ENCODE results near the gene RHOT1. TPM values are rescaled to one million over a fixed set of nuclear protein-coding genes. Genes with fewer than 3 reads are reported as not detected.
"Not testable (repeated sequence)": the region's sequence is repeated elsewhere in the genome, so short reads cannot be mapped to it uniquely, and the experiment has no call there.

The RHOT1 gene
- total RNA-seq, 1 donor from 2014 or later, result 48.6 TPM

GRCh38 chr17:32136856-32137255 is 5.4 kb upstream of the RHOT1 start:
- Histone ChIP-seq H3K4me3 (no peak overlapping the region), H3K27ac (no peak overlapping the region), H3K27me3 (ENCODE audit: low read depth) (no peaks in the 10 kb centered on the region), H3K9me3 (no peaks in the 10 kb centered on the region), H3K4me1 (peaks cover 16% of the 10 kb centered on the region), H3K36me3 (no peaks in the 10 kb centered on the region)
- DNase-seq (no peak), ATAC-seq (no peak)
- intact Hi-C loops (cut with DNase I), result no loop called here
- no peak for TF ChIP-seq CTCF (IDR thresholded peaks at IDR 0.05)

- intact Hi-C loops (cut with DNase I); H3K27me3 ChIP-seq (ENCODE audit: low read depth); H3K9me3 ChIP-seq; ATAC-seq; H3K4me3 ChIP-seq; DNase-seq; H3K36me3 ChIP-seq; H3K27ac ChIP-seq: not testable (repeated sequence)
- peaks cover 29% of the 10 kb centered on the region for H3K4me1 ChIP-seq
These were observed 2.8 kb upstream of the RHOT1 start for GRCh38 chr17:32139504-32139903.

- Histone ChIP-seq H3K4me1 (peaks cover 45% of the 10 kb centered on the region), H3K4me3 (peak overlapping the region; percentile 91), H3K36me3 (no peaks in the 10 kb centered on the region), H3K27ac (peak overlapping the region; percentile 89), H3K27me3 (ENCODE audit: low read depth) (no peaks in the 10 kb centered on the region), H3K9me3 (no peaks in the 10 kb centered on the region)
- no peak for DNase-seq
- intact Hi-C loops (cut with DNase I), result no loop called here
- peak; percentile 75 to 78 for ATAC-seq
- TF ChIP-seq CTCF (IDR thresholded peaks at IDR 0.05), result no peak
These were observed 1.0 kb upstream of the RHOT1 start for GRCh38 chr17:32141258-32141657.

GRCh38 chr17:32141679-32142037 is 644 bp upstream of the RHOT1 start:
- Histone ChIP-seq H3K4me3 (peak overlapping the region; percentile 91), H3K36me3 (no peaks in the 10 kb centered on the region), H3K27ac (peak overlapping the region; percentile 89), H3K9me3 (no peaks in the 10 kb centered on the region), H3K27me3 (ENCODE audit: low read depth) (no peaks in the 10 kb centered on the region), H3K4me1 (peaks cover 45% of the 10 kb centered on the region)
- no peak for ATAC-seq
- no peak for DNase-seq
- no peak for TF ChIP-seq CTCF (IDR thresholded peaks at IDR 0.05)
- intact Hi-C loops (cut with DNase I), result no loop called here

GRCh38 chr17:32142857-32143526 is 690 bp downstream of the RHOT1 start:
- Histone ChIP-seq H3K27me3 (ENCODE audit: low read depth) (no peaks in the 10 kb centered on the region), H3K27ac (peak overlapping the region; percentile 89), H3K36me3 (peaks cover 4% of the 10 kb centered on the region), H3K9me3 (no peaks in the 10 kb centered on the region), H3K4me1 (peaks cover 48% of the 10 kb centered on the region), H3K4me3 (peak overlapping the region; percentile 91)
- TF ChIP-seq CTCF (IDR thresholded peaks at IDR 0.05), result no peak
- intact Hi-C loops (cut with DNase I), result no loop called here
- peak; percentile 79 to 84 for ATAC-seq
- peak; percentile 90 for DNase-seq

GRCh38 chr17:32143527-32143870 is 1.2 kb downstream of the RHOT1 start:
- Histone ChIP-seq H3K4me1 (peaks cover 53% of the 10 kb centered on the region), H3K27me3 (ENCODE audit: low read depth) (no peaks in the 10 kb centered on the region), H3K9me3 (no peaks in the 10 kb centered on the region), H3K4me3 (peak overlapping the region; percentile 91), H3K36me3 (peaks cover 4% of the 10 kb centered on the region), H3K27ac (peak overlapping the region; percentile 89)
- TF ChIP-seq CTCF (IDR thresholded peaks at IDR 0.05), result no peak
- DNase-seq (no peak), ATAC-seq (no peak)
- intact Hi-C loops (cut with DNase I), result no loop called here

GRCh38 chr17:32144442-32144841 is 2.1 kb downstream of the RHOT1 start:
- peak overlapping the region; percentile 89 for H3K27ac ChIP-seq
- H3K9me3 ChIP-seq; H3K36me3 ChIP-seq; ATAC-seq; DNase-seq; H3K27me3 ChIP-seq (ENCODE audit: low read depth); intact Hi-C loops (cut with DNase I): not testable (repeated sequence)
- H3K4me1 ChIP-seq, result peaks cover 57% of the 10 kb centered on the region
- H3K4me3 ChIP-seq, result peak overlapping the region; percentile 91

Data from lower lobe of right lung (tissue), 2 donors.